Measurements from ENCODE around the gene TMEFF1.
"Not testable (repeated sequence)": the region's sequence is repeated elsewhere in the genome, so short reads cannot be mapped to it uniquely, and the experiment has no call there.

TMEFF1 gene, protein sequence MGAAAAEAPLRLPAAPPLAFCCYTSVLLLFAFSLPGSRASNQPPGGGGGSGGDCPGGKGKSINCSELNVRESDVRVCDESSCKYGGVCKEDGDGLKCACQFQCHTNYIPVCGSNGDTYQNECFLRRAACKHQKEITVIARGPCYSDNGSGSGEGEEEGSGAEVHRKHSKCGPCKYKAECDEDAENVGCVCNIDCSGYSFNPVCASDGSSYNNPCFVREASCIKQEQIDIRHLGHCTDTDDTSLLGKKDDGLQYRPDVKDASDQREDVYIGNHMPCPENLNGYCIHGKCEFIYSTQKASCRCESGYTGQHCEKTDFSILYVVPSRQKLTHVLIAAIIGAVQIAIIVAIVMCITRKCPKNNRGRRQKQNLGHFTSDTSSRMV

DNA sequence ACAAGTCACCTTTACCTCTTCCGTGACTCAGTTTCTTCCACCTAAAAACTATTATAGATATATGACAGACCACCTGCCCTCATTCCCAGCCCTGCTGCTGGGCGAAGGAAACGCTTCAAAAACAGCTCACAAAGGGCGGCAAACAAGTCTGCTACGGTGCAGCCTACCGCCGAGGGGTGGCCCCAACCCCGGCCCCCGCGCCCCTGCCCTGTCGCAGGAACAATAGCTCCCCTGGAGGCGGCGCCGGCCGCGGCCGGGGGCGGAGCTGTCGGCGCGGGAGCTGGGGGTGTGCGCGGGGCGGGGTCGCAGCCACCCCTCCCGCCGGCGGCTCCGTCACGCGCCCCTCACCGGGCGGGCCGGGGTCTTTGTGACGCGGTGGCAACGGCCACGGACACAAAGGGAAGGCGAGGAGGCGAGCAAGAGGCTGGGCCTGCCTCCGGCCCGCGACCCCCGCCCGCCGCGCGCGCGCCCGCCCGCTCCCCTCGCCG lies at the start of gene TMEFF1:
Gene TMEFF1 (plus strand): TSS at position 362 of the 488 bp plus-strand sequence. CDS start 396 bp downstream, outside the sequence.
- DNase-seq = peak; percentile 28

DNA sequence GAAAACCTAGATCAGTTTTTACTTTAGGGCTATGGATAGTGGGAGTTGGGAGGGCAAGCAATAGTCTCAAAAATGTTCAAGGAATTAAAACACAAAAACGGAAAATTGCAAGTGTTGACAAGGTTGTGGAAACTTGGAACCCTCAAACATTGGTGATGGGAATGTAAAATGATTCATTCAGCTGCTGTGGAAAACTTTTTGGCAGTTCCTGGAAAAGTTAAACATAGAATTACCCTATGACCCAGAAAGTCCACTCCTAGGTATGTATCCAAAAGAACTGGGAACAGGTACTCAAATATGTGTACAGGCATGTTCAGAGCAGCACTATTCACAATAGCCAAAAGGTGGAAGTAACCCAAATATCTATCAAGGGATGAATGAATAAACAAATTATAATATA lies 47.2 kb upstream of the TMEFF1 start:
- no peak for DNase-seq

DNA sequence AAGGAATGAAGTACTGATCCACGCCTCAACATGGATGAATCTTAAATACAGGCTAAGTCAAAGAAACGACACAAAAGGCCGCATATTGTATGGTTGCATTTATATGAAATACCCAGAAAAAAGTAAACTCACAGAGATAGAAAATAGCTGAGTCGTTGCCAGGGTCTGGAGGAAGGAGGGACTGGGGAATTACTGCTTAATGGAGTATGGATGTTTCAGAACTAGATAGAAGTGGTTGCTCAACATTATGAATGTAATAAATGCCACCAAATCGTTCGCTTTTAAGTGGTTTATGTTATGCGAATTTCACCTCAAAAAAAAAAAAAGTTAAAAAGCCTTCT lies 46.8 kb upstream of the TMEFF1 start:
- DNase-seq = no peak

DNA sequence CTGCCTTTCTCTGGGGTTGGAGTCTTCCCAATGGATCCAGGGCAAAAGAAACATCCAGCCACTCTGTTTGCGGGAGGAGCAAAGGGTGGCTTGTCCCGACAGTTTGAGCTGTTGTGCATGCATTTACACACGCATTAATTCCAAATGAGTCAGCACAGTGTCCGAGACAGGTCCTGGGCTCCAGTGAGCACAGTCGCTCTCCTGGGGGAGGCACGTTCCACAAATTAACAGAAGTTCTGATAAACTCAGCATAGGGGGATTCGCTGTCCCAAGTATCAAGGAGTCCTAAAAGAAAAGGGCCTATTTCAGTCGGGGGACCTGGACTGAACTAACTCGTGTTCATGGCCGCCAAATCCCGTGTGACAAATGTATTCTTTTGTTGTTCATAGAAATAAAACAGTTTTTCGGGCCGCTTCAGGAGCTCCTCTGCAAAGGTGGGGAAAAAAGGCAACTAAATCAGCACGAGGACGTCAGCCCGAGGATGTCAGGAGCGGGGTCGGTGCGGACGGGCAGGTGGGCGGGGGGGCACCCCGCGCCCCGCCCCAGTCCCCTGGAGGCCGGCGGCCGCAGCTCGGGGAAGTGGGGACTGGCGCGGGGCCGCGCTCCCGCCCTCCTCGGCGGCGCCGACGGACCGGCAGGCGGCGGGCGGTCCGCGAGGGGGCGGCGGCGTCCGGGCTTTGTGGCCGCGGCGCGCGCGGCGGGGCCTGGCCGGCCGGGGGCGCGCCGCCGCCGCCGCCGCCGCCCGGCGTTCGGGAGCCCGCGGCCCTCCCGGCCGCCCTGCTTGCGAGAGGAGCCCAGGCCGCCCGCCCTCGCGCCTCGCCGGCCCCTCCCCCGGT lies 46.2 kb upstream of the TMEFF1 start, which contains the start of gene MSANTD3:
Gene MSANTD3 (plus strand): TSS at position 614 of the 836 bp plus-strand sequence. CDS start 14,796 bp downstream, outside the sequence.
- DNase-seq = peak; percentile 63

DNA sequence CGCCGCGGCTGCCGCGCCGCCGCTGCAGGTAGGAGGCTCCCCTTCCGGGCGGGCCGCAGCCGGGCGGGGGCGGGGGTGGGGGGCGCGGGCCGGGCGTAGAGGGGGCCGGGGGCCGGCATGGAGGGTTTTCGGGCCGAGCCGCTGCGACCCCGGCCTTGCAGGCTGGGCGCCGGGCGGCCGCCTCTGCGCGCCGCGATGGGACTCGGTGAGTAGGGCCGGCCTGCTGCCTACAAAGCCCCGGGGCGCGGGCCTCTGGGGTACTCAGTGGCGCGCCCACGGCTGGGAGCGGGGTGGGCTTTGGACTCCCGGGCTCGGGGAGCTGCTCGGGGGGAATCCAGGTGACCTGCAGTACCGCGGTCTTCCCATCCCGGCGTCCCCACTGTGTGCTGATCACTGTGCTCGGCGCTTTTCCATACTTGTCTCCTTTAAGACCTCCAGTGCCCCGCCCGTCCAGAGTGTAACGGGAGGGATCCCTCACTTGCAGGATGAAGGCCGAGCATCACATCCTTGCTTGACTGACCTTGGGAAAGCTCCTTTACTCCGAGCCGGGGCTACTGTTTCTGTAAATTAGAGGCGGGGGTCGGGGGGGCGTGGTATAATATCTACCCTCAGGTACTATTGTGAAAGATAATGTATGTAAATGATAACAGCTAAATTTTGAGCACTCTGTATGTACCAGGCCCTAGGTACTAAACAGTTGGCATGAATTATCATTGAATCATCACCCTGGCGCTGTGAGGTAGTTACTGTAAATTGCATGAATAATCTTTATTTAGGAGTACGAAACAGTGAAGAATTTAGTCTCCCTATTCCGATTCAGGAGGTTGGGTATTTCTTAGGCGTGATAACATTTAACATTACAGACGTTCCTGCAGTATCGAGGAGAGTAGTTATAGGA lies 45.3 kb upstream of the TMEFF1 start:
- no peak for DNase-seq

DNA sequence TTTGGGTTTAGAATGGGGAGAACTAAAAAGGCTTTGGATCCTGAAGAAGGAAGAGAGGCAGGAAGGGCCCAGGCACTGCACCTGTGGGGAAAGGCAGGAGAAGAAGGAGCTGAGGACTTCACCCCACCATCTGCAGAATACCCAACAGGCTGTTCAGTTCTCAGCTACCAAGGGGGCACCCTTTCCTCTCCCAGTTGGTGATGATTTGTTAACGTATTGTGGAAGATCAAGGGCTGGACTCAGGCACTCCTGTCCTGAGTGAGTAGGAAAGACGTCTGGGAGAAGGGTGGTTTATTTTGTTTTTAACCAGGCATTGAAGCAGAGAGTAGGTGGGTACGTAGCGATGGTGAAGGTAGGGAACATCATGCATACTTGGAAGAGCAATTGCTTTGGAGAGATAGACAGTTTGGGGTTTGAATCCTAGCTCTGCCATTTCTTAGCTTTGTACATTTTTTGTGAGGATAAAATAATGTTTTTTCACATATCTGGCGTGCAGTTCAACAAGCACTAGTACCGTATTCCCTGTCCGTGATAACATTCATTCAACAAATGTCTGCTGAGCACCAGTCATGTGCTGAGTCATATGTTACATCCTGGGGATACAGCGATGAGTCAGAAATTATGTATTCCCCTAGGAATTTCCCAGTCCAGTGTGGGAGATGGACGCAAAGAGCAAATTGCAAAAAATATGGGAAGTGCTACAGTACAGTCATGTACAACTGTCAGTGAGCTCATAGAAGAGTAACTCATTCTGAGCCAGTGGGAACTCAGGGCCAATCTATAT lies 43.9 kb upstream of the TMEFF1 start:
- DNase-seq = no peak

DNA sequence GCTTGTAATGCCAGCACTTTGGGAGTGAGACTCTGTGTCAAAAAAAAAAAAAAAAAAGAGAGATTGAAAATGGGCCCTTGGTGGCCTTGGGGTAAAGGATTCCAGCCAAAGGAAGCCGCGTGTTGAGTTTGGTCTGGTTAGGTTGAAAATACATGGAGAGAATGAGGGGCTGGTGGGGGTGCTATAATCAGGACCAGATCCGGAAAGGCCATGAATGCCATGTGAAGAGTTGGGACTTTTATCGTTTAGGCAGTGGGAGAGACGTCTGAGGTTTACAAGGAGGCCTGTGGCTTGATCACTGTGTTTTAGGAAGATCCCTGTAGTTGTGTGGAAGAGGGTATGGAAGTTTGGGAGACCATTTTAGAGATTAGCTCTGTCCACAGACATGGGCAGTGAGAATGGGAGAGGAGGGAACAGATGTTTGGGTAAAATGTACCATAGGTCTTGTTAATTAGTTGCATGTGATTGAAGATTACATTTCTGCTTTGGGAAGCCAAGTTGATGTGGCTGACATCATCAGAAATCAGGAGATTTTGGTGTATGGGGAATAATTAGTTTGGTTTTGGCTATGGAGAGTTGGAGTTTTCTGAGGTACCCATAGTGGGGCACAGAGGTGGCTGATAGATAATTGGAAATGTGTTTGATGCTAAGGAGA lies 42.5 kb upstream of the TMEFF1 start:
- DNase-seq = no peak

DNA sequence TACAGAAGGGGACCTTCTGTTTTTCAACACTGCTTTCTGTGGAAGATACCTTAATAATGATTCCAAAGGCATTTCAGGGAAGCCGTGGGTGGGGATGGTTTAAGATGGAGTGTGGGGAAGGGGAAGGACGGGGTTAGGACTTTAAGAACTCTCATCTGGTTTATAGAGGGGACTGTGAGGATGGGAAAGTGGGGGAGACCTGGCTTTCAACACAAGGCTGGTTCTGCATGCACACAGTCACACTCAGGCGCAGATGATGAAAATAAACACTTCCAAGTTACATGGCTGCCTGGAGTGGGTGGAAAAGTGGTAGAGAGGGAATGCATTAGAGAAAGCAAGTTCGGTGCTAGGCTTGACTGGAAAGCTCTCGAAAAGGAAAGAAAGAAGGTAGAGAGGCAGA lies 41.1 kb upstream of the TMEFF1 start:
- DNase-seq = no peak

DNA sequence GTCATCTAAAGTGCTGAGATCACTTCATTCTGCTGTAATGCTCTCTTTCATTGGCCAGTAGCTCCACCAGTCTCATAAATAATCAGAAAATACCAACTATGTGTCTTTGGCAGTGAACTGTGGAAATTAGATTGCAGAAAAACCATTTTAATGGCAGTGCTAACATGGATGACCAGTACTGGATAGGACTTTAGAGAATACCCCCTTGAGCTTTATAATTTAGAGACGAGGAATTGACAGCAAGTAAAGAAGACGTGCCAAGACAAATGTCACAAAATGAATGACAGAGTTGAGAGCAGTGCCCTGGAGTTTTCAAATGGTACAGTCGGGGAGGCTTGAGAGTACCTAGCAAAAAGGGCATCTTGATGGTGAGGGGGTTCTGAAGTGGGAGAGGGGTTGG lies 40.2 kb upstream of the TMEFF1 start:
- DNase-seq = no peak

DNA sequence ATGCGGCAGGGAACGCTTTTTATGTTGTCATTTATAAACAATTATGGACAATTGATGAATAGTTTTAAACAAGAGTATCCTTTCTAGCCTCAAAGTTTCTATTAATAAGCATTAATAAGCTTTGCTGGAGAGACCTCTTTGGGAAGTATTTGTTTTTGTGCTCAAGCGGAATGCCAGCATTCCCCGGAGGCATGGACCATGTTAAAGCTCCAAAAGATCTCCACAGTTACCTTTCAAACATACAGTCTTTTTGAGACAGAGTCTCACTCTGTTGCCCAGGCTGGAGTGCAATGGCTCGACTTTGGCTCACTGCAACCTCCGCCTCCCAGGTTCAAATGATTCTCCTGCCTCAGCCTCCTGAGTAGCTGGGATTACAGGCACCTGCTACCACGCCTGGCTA lies 36.4 kb upstream of the TMEFF1 start:
- DNase-seq = no peak

DNA sequence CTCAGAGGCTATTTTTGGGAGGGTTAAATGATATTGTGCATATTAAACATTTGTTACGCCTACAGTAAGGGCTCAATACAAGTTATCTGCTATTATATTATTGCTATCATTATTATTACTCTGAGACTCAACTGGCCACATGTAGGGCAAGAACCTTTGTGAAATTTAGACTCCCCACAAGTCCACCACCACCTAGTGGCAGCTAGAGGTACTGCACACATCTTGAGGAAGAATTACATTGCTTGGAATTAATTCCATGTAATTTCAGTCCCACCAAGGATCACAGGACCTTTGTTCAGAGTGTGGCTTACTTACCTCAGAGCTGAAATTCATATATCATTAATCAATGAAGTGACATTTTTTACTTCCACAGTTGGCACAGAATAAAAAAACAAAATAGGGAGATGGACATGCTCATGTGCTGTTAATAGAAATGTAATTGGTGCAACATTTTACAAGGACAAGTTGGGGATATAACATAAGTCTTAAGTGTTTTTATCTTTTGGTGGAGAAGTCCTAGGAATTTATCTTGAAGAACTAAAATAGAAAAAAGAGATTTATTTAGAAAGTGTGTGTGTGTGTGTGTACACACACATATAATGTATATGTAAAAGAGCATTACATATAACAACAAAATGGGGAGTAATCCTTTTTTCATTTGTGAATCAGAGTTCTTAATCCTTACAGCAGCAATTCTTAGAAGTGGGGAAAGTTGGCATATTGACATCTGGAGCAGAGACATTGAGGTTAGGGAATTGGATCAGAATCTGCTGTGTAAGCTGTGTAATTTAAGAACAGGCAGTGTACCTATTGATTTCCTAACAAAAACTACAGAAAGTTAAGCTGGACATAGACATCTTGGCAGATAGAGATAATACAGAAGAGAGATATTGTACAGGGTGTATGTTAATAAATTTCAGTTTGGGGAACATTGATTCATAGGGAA lies 34.8 kb upstream of the TMEFF1 start:
- peak; percentile 71 for DNase-seq

DNA sequence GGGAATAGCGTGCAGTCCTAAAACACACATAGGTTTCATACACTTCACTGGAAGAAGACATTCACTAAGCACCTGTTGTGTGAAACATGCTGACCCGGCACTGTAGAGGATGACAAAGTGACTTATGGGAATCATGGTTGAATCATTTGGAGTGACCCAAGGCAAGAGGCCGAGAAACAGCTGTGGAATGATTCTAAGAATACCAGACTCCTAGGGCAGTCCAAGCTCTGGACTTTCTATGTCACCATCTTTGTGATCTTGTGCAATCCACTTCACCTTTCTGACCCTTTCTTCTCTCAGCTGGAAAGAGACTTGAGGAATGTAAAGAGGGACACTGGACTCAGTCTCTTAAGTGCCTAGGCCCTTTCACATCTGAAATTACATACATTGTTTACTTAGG lies 32.9 kb upstream of the TMEFF1 start:
- no peak for DNase-seq

DNA sequence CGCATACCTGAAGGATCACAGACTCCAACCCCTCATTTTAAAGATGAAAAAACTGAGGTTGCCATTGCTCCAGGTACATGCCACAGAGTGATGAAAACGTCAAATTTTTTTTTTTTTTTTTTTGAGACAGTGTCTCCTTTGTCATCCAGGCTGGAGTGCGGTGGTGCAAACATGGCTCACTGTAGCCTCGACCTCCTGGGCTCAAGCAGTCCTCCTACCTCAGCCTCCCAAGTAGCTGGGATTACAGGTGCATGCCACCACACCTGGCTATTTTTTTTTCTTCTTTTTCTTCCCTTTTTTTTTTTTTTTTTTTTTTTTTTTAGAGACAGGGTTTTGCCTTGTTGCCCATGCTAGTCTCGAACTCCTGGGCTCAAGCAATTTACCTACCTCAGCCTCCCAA lies 32.5 kb upstream of the TMEFF1 start:
- DNase-seq = not testable (repeated sequence)

DNA sequence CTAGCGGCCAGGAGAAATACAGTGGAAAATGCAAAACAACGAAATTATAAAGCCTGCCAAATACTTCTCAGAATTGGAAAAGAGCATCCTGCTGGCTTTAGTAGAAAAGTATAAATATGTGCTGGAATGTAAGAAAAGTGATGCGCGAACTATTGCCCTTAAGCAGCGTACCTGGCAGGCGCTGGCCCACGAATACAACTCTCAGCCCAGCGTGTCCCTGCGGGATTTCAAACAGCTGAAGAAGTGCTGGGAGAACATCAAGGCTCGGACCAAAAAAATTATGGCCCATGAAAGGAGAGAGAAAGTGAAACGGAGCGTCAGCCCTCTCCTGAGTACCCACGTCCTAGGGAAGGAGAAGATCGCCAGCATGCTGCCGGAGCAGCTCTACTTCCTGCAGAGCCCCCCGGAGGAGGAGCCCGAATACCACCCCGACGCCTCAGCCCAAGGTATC lies 31.0 kb upstream of the TMEFF1 start:
- DNase-seq = no peak

DNA sequence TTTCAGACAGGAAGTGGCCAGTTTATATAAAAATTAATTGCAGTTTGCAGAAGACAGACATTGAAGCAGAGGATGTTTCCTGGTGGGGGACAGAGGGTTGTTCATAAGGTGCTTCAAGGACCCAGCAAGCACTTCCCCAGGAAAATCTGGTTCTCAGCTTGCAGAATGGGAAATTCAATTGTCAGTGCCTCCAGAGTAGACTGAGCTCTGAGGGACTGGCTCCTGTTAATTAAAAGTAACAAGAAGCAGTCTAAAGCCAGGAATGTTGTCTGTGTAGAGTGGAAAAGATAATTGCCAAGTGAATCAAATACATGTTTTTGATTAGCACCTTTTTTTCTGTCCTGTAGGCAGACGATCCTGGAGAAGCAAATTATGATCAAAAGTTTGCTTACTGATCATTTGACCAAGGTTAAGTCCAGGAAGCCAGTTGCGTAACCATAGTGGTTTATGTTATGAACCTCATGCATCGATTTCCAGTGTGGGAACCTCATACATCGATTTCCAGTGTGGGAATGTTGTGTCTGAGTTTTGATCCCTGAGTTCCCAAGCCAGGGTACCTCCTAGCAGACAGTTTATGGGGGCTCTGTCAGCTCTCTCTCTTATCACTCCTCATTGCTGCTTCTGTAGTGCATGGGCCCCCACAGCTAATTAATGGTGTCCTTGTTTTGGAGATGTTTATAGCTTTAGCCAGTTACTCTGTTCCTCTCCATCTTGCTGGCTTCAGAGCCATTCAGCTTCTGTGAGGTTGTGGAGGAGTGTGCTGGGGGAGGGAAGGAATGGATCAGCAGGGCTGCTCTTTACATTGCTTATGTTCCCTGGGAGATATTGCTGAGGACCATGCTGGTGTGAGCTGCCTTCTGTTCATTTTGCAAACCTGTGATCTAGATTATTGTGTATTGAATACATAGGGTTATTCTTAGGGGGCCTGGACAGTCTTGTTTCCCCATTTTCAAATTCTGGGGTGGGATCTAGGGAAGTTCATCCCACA lies 28.9 kb upstream of the TMEFF1 start:
- DNase-seq = no peak

DNA sequence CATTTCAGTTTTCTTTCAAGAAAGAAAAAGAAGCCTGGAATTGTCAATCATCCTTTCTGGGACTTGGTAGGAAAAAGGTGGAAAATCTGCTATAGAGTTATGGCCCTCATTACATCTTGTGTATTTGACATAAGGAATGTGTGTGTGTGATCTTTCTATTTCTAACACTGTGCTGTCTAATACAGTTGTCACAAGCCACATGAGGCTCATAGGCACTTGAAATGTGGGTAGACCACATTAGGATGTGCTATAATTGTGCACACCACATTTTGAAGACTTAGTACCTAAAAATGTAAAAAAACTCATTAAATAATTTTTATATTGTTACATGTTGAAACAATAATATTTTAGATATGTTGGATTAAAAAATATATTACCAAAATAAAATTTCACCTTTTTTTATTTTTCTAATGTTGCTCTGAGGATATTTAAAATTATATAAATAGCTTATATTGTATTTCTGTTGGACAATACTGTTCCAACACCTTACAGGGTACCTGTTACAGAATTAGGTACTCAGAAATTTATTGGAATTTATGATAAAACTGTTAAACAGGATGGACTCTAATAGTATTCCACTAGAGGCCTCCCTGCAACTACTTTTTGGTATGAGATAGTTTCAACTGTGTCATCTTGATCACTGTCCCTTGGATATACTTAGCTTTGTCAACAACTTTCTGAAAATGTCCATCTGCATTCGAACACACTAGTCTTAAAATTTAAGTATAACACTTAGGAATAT lies 27.6 kb upstream of the TMEFF1 start:
- DNase-seq = no peak

DNA sequence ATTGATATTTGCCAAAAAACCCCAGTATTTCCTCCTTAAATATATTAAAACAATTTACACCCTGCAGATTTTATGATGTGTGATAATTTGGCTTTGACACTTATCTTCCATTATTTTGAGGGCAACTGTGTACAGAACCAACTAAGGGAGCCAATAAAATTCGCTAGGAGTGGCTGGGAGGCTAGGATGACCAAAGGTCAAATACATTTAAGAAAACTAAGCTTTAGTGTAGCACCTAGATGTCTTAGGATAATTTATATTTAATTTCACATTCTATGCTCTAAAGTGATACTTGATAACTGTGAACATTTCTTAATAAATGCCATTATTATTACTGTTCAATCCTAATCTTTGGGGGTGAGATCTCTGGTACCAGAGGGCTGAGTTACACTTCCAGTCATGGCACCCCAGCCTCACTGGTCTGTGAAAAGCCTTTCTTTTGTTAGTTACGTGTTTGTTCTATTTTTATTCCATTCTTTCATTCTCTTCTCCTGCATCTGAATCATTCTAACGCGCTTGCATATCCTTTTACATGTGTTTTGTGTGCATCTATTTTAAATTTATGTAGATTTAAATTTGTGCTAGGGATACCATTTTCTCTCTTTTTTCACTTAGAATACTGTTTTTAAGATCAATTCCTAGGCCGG lies 26.9 kb upstream of the TMEFF1 start:
- DNase-seq = no peak

DNA sequence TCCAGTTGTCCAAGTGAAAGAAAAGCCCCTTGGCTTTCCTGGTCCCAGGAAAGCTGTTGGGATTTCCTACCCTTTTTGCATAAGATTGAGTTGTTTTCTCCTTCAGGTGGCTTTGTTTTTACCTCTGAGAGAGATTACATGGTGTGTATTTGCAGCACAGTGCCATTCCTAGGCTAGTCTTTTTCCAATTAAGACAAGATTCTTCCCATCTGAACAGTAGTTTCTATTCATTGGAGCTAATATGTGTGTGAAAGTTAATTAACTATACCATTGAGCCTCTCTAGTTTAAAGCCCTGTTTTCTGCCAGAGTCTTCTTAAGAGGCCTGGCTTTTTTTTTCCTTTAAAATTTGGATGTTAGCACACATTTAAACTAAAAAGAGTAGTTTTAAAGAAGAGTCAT lies 25.9 kb upstream of the TMEFF1 start:
- no peak for DNase-seq

Measured in CD4-positive, alpha-beta T cell treated with Interleukin-10 for 1 hour (primary cell).